GM19240 (cell line): Measurements from ENCODE around the gene DFFA.
A peak's percentile ranks its signal among the peaks of the same experiment; 100 is the strongest.
"Not testable (repeated sequence)": the region's sequence is repeated elsewhere in the genome, so short reads cannot be mapped to it uniquely, and the experiment has no call there.

Experiments used
- DNase-seq: peaks from one replicate; pipeline ENCODE4 v3.0.0; 2011; ENCODE audit warnings: low spot score; ENCODE audit not compliant: insufficient read length

Gene DFFA

DNA sequence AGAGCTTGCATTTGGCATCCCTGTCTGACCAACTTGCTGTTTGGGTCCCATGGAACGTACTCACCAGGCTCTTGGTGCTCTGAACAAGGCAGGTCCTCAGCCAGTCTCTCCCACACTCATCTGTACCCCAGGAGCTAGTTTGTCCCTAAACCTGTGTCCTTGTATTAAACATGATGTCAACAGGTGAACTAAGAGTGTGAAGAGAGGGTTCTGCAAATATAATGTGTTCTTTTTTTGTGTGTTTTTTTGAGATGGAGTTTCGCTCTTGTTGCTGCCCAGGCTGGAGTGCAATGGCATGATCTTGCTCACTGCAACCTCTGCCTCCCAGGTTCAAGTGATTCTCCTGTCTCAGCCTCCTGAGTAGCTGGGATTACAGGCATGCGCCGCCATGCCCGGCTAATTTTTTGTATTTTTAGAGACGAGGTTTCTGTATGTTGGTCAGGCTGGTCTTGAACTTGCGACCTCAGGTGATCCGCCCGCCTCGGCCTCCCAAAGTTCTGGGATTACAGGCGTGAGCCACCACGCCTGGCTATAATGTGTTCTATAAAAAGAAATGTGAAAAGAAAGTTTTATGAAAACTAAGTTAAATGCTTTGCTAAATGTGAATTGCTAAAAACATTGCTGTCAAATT lies 33.8 kb upstream of the DFFA start:
- DNase-seq, result not testable (repeated sequence)

DNA sequence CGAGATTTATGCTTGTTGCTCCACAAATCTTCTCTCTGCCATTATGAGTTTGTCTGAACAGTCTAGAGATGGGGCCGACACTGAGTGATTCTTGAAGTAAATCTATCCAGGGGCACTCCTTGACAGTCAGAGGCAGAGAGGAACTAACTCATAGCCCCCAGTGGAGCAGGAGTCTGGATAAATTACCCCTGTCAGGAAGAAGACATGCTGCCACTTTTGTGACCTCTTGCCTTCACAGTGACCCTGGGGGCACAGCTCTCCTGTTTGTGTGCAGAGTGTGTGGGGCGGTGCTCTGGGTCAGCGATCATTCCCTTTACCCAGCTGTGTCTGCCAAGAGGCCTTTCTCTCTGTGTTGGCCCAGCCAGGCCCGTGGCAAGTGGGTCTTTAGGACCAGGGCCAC lies 31.9 kb upstream of the DFFA start:
- DNase-seq, result no peak

DNA sequence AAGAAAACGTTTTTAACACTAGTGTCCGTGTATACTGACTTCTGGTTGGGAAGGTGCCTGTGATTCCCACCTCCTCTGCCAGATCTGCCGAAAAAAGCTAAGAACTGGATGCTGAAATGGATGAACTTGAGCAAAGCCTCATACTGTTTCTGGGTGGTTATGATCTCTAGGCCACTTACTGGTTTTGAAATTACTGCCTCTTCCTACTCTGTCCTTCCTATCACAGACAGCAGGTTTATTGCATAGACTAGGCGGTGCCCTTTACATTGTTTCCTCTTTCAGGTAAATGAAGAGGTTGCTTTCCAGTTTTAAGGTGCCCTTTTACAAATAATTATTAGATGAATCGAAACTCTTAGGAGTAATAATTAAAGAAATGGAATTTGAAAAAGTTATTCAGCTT lies 29.9 kb upstream of the DFFA start:
- no peak for DNase-seq

DNA sequence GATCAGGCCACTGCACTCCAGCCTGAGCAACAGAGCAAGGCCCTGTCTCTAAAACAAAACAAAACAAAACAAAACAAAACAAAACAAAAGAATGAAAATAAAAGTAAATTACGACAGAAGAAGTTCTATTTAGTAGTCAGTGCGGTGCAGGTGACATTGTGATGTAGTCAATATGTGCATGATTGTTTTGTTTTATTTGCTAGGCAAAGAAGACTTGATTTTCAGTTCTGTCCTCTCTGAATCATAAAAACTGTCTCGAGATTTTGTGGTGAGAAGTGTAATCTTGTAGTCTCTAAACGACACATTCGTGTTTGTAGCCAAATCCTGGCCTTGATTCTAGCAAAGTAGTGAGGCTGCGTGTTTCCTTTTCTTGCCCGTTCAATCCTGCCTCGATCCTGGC lies 25.9 kb upstream of the DFFA start:
- DNase-seq, result no peak

- no peak for DNase-seq
Observed at GRCh38 chr1:10497109-10497508, 24.8 kb upstream of the DFFA start.

DNA sequence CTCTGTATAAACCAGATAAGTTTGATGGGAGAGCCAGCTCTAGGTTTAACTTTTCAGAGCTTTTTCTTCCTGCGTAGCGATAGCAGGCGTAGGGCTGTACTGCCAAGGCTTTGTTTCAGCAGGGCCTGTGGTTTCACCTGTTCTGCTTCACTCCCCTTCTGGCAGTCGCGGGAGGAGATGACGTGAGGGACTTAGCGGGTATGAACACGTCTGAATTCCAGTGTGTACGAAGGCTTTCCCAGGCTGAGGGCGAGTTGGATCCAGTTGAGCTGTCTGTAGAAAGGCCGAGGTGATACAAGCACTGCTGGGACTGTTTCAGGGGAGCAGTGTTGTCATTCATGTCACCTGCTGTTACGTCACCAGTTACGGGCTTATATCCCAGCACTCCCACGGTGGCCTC lies 23.6 kb upstream of the DFFA start:
- DNase-seq, result no peak

GRCh38 chr1:10495475-10495817 lies 23.1 kb upstream of the DFFA start:
- DNase-seq, result no peak

DNA sequence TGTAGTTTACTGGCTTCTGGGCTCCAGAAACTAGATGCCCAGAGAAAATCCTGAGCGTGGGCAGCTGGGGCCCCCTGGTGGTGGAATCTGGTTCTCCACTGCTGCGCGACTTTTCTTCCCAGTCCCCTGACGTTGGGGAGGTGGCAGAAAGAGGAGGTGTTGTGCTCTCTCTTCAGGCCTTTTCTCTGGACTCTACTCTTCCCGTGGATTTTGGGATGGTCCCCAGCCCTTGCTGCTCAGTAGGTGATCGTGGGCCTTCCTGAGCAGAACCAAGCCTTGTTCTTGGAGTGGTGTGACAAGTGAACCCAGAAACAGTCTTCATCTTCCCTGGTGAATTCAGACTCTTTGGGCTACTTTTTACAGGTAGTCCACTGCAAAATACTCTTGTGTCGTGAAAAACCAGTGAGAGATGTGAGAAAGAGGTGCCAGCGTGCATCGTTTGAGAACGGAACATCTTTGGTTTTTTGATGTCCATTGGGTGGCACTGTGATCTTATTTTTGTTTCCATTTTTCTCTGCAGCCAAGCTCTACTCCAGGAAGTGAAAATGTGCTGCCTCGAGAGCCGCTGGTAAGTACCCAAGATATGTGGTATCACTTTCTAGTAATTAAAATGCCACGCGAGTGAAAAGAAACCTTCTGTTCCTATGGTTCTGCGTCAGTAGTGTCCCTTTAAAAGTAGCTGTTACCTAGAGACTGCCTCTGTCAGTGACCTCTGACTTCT lies 22.6 kb upstream of the DFFA start:
- DNase-seq, result peak; percentile 83

DNA sequence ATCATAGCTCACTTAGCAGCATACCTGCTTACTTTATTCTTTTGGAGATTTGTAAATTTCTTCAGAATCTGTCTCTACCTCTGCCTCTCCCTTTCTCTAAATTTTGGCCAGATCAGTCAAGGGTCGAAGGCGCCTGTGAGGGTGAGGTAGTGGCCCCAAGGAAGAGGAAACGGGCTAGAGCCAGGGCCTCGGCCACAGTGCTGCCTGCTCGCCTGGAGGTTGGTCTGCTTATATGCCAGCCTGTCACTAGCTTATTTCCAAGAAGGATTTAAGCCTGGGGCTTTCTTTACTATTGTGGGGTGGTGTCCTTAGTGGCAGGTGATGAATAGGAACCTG lies 22.1 kb upstream of the DFFA start:
- DNase-seq, result no peak

GRCh38 chr1:10490286-10490970 lies 18.1 kb upstream of the DFFA start:
- no peak for DNase-seq

DNA sequence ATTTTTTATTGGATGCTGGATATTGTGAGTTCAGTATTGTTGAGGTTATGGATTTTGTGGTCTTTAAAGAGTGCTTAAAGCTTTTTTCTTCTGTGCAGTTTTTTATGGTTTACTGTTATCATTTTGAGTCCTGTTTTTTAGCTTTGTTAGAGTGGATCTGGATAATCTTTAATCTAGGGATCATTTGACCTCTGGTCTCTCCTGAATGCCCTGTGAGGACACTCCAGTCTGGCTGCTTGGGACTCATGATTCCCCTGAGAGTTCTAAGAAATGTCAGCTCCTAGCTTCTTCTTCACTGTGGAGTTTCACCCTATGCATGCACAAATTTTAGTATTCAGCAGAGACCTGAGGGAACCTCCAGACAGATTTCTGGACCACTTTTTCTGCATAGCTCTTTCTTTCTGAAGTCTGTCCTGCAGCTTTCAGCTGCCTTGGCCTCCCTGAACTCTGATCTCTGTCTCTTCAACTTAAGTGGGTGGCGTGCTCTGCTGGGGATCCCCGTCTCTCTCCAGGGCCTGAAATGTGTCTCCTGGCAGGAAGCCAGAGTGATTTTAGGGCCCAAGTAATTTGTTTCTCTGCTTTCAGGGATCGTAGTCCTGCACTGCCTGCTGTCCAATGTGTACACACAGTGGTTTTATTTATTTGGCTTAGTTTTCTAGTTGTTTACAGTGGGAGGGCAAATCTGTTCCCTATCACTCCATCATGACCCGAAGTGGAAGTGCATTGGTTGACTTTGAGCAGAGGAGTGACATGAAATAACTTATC lies 17.1 kb upstream of the DFFA start:
- no peak for DNase-seq

DNA sequence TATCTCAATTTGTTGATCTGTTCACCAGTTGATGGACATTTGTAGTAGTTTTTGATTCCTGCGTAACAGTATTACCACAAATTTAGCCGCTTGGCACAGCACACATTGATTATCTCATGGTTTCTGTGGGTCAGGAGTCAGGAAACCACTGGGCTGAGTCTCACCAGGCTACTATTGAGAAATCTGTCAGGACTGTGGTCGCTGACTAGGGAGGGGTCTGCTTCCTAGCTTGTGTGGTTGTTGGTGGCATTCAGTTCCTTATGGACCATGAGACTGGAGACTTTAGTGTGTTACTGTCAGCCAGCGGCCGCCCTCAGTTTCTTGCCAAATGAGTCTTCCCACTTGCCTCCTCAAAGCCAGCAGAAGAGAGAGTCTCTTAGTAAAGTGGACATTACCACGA lies 12.2 kb upstream of the DFFA start:
- no peak for DNase-seq

- no peak for DNase-seq
Observed at GRCh38 chr1:10480614-10481013, 8.3 kb upstream of the DFFA start.

- DNase-seq, result no peak
Observed at GRCh38 chr1:10479296-10479695, 7.0 kb upstream of the DFFA start.

GRCh38 chr1:10475510-10475909 lies 3.2 kb upstream of the DFFA start:
- DNase-seq, result no peak

DNA sequence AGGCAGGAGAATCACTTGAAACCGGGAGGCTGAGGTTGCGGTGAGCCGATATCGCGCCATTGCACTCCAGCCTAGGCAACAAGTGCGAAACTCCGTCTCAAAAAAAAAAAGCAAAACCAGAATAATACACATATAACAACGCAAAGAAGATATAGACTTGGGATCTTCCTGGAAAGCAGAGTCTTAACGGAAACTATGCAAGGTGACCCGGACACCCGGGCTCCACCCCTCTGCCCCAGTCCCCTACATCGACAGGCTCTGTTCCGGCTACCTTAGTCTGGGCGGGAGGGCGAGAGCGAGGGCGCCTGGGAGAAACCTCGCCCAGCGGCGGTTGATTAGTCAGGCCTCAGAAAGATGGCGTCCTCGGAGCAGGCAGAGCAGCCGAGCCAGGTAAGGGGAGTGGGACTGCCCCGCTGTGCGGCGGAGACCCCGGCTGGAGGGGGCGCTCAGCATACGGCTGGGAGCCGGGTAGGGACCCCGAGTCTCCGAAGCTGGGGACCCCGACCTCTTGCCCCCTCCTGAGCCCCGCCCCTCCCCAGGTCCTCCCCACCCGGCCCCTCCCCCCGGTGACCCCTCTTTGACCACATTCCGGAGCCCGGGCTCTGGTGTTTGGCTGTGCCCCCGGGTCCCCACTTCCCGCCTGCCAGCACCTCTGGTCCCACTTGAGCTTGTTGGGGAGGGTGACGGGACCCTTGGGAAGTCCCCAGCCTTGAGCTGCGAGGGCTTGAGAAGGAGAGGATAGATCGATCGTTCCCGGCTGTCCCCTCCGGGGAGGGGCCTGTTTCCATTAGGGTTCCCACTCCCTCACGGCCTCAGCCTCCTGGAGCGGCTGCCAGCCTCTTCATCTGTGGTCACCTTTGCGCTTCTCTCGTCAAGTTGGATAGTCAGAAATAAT lies 2.5 kb upstream of the DFFA start, which contains the start of gene PEX14:
Gene PEX14, plus strand, starts transcription at position 338 of the 895 bp plus-strand sequence. Its CDS starts 17 bp downstream, at position 355.
- peak; percentile 76 for DNase-seq

DNA sequence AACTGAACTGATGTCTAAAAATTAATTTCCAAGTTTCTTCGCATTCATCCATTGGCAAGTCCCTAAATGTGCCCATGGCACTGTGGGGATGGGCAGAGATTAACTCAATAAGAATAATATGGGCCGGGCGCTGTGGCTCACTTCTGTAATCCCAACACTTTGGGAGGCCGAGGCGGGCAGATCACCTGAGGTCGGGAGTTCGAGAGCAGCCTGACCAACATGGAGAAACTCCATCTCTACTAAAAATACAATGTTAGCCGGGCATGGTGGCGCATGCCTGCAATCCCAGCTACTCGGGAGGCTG lies 1.9 kb upstream of the DFFA start:
- DNase-seq, result not testable (repeated sequence)

GRCh38 chr1:10473145-10473765 lies 926 bp upstream of the DFFA start:
- DNase-seq, result no peak

- DNase-seq, result no peak
Observed at GRCh38 chr1:10471411-10472219, 714 bp downstream of the DFFA start.

DNA sequence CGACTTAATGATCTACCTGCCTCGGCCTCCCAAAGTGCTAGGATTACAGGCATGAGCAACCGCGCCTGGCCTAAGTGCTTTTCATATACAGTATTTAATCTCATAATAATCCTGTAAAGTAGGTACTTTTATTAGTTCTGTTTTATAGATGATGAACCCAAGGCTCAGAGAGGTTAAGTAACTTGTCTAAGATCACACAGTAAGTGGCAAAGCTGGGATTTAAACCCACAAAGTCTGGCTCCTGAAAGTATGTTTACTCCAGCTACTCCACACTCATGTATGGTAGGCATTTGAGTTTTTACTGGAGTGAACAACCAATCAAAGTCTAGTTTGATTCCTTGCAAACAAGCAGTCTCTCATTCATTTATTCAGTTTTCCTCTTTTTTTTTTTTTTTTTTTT lies 2.3 kb downstream of the DFFA start:
- DNase-seq, result no peak
